ENCODE data around the gene TRPT1. TPM values are rescaled to one million over a fixed set of nuclear protein-coding genes. Genes with fewer than 3 reads are reported as not detected.

The TRPT1 gene
- total RNA-seq, 1 donor from 2014 or later = 43.2 TPM

DNA sequence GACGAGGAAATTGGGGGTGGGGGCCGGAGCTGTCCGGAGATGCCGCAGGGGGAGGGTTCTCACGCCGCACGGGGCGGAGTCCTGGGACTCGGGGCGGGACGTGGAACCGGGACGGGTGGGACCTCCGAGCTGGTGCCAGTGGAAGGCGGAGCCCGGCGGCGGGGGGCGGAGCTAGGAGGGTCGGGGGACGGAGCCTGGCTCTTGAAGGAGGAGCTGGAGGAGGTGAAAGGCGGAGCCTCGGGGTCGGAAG is 15.2 kb upstream of the TRPT1 start:
- Mint-ChIP-seq H3K4me3 (peak overlapping the region; percentile 95), H3K27me3 (ENCODE audit: low read depth) (peaks cover 2% of the 10 kb centered on the region), H3K36me3 (ENCODE audit: low read depth) (peaks cover 3% of the 10 kb centered on the region), H3K9me3 (no peaks in the 10 kb centered on the region), H3K27ac (ENCODE audit: unreplicated experiment) (peak overlapping the region; percentile 96), H3K4me1 (peaks cover 21% of the 10 kb centered on the region)
- TF ChIP-seq CTCF (conservative IDR thresholded peaks at IDR 0.05) = no peak
- peak; percentile 100 for DNase-seq (ENCODE audit: low read depth, low spot score)

GRCh38 chr11:64240435-64241240 is 14.7 kb upstream of the TRPT1 start, which contains the start of gene FKBP2:
Gene FKBP2 (plus strand): TSS chr11:64241095. CDS start chr11:64242388, 1,293 bp downstream.
- Mint-ChIP-seq H3K4me3 (peak within 1 kb of the TSS; percentile 95), H3K27me3 (ENCODE audit: low read depth) (peaks cover 2% of the 10 kb centered on the region), H3K36me3 (ENCODE audit: low read depth) (peaks cover 3% of the 10 kb centered on the region), H3K9me3 (no peaks in the 10 kb centered on the region), H3K27ac (ENCODE audit: unreplicated experiment) (peak within 1 kb of the TSS; percentile 96), H3K4me1 (peaks cover 21% of the 10 kb centered on the region)
- no peak for TF ChIP-seq CTCF (conservative IDR thresholded peaks at IDR 0.05)
- DNase-seq (ENCODE audit: low read depth, low spot score) = peak; percentile 93

DNA sequence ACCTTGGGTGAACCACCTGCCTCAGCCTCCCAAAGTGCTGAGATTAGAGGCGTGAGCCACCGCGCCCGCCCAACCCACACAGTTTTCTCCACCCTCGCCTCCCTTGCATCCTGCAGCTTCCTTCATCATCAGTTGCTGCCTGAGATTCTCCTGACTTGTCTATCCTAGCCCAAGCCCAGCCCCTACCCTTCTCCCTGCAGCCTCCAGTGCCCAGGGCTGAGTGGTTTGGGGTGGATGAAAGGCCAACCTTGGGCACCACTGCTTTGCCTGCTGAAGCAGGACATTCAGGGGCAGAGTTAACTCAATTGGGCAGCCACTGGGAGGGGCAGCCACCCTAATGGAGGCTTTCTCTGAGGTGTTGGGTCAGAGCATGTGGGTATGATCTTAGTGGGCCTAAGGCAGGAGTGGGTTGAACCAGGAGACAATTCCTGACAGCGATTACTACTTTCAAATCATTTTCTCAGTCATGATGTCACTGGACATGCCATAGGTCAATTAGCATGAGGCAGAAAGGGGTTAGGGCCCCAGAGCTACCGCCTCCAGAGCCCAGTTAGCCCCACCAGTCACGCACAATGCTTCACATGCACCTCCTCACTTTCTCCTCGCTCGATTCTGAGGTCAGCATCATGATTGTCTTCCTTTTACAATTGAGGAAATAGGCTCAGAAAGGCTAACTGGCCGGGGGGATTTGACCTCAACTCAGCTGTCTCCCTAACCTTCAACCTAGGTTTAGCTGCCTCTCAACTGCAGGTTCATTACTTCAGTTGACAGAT is 13.9 kb upstream of the TRPT1 start:
- peaks cover 3% of the 10 kb centered on the region for H3K36me3 Mint-ChIP-seq (ENCODE audit: low read depth)
- no peaks in the 10 kb centered on the region for H3K9me3 Mint-ChIP-seq
- H3K4me3 Mint-ChIP-seq = peak overlapping the region; percentile 95
- H3K27ac Mint-ChIP-seq (ENCODE audit: unreplicated experiment) = peak overlapping the region; percentile 81
- TF ChIP-seq CTCF (conservative IDR thresholded peaks at IDR 0.05) = no peak
- peaks cover 2% of the 10 kb centered on the region for H3K27me3 Mint-ChIP-seq (ENCODE audit: low read depth)
- DNase-seq (ENCODE audit: low read depth, low spot score) = no peak
- H3K4me1 Mint-ChIP-seq = peaks cover 26% of the 10 kb centered on the region

DNA sequence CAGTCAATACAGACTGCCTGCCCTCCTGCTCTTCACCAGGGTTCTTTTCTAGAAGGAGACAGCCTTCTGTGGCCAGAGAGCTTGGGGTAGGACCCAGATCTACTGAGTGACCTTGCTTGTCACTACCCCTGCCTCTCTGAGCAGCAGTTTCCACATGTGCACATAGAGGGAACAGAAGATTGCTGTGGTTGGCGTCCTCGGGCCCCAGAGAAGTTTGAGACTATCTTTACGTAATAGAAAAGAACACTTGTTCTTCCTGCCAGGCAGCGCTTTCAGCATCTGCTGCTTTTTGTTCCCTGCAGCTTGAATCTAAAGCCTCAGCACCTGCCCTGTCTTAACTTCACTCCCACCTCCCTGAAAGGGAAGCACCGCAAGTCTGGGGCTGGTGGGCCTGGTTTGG is 13.0 kb upstream of the TRPT1 start:
- no peak for DNase-seq (ENCODE audit: low read depth, low spot score)
- peak overlapping the region; percentile 86 for H3K4me3 Mint-ChIP-seq
- no peak overlapping the region for H3K27ac Mint-ChIP-seq (ENCODE audit: unreplicated experiment)
- no peak for TF ChIP-seq CTCF (conservative IDR thresholded peaks at IDR 0.05)
- peaks cover 3% of the 10 kb centered on the region for H3K36me3 Mint-ChIP-seq (ENCODE audit: low read depth)
- peaks cover 26% of the 10 kb centered on the region for H3K4me1 Mint-ChIP-seq
- no peaks in the 10 kb centered on the region for H3K9me3 Mint-ChIP-seq
- peaks cover 2% of the 10 kb centered on the region for H3K27me3 Mint-ChIP-seq (ENCODE audit: low read depth)

- Mint-ChIP-seq H3K4me1 (peaks cover 20% of the 10 kb centered on the region), H3K4me3 (peak overlapping the region; percentile 86), H3K9me3 (no peaks in the 10 kb centered on the region), H3K36me3 (ENCODE audit: low read depth) (peaks cover 3% of the 10 kb centered on the region), H3K27ac (ENCODE audit: unreplicated experiment) (no peak overlapping the region), H3K27me3 (ENCODE audit: low read depth) (peaks cover 2% of the 10 kb centered on the region)
- no peak for DNase-seq (ENCODE audit: low read depth, low spot score)
- TF ChIP-seq CTCF (conservative IDR thresholded peaks at IDR 0.05) = no peak
These were observed 12.1 kb upstream of the TRPT1 start for GRCh38 chr11:64238076-64238475.
